ENCODE measurements around the gene NGFR.
A peak's percentile ranks its signal among the peaks of the same experiment; 100 is the strongest.
"Not testable (repeated sequence)": the region's sequence is repeated elsewhere in the genome, so short reads cannot be mapped to it uniquely, and the experiment has no call there.

The NGFR gene

GRCh38 chr17:49496183-49496866 lies 1.2 kb downstream of the NGFR start:
- peak; percentile 81 for DNase-seq (ENCODE audit: low spot score)

- no peak for DNase-seq (ENCODE audit: low spot score)
These were observed 1.7 kb downstream of the NGFR start for GRCh38 chr17:49496867-49497147.

- no peak for DNase-seq (ENCODE audit: low spot score)
These were observed 2.3 kb downstream of the NGFR start for GRCh38 chr17:49497148-49498028.

- no peak for DNase-seq (ENCODE audit: low spot score)
These were observed 3.0 kb downstream of the NGFR start for GRCh38 chr17:49498029-49498615.

- DNase-seq (ENCODE audit: low spot score): no peak
These were observed 6.4 kb downstream of the NGFR start for GRCh38 chr17:49501496-49501895.

GRCh38 chr17:49502254-49502653 lies 7.2 kb downstream of the NGFR start:
- no peak for DNase-seq (ENCODE audit: low spot score)

- not testable (repeated sequence) for DNase-seq (ENCODE audit: low spot score)
These were observed 7.6 kb downstream of the NGFR start for GRCh38 chr17:49502680-49503079.

GRCh38 chr17:49504369-49504768 lies 9.3 kb downstream of the NGFR start:
- no peak for DNase-seq (ENCODE audit: low spot score)

GRCh38 chr17:49505854-49506253 lies 10.8 kb downstream of the NGFR start:
- DNase-seq (ENCODE audit: low spot score): no peak

- DNase-seq (ENCODE audit: low spot score): no peak
These were observed 11.2 kb downstream of the NGFR start for GRCh38 chr17:49506282-49506681.

GRCh38 chr17:49508061-49508865 lies 13.2 kb downstream of the NGFR start:
- DNase-seq (ENCODE audit: low spot score): no peak

GRCh38 chr17:49508866-49509587 lies 13.9 kb downstream of the NGFR start:
- no peak for DNase-seq (ENCODE audit: low spot score)

GRCh38 chr17:49509588-49509917 lies 14.5 kb downstream of the NGFR start:
- DNase-seq (ENCODE audit: low spot score): no peak

- no peak for DNase-seq (ENCODE audit: low spot score)
These were observed 15.1 kb downstream of the NGFR start for GRCh38 chr17:49510059-49510719.

GRCh38 chr17:49510720-49511110 lies 15.6 kb downstream of the NGFR start:
- DNase-seq (ENCODE audit: low spot score): no peak

GRCh38 chr17:49511810-49512209 lies 16.7 kb downstream of the NGFR start:
- no peak for DNase-seq (ENCODE audit: low spot score)

GRCh38 chr17:49512296-49513043 lies 17.4 kb downstream of the NGFR start:
- no peak for DNase-seq (ENCODE audit: low spot score)

- DNase-seq (ENCODE audit: low spot score): no peak
These were observed 17.9 kb downstream of the NGFR start for GRCh38 chr17:49513044-49513395.

GRCh38 chr17:49513641-49514040 lies 18.5 kb downstream of the NGFR start:
- no peak for DNase-seq (ENCODE audit: low spot score)

GRCh38 chr17:49514071-49514721 lies 19.1 kb downstream of the NGFR start:
- DNase-seq (ENCODE audit: low spot score): no peak
